SK-N-SH (cell line): ENCODE measurements around the gene ANGPTL7. TPM values are rescaled to one million over a fixed set of nuclear protein-coding genes. Genes with fewer than 3 reads are reported as not detected.

Experiments
- CTCF ChIA-PET: fragments of 300-600, 350-600 bp; formaldehyde crosslinking; extraction: SDS; loops from one replicate; lab custom pipeline; 2021; lab: Yijun Ruan, JAX
- POLR2A ChIA-PET: fragments of 350-600 bp; sonication (Branson Sonifier 250); formaldehyde crosslinking; extraction: SDS; loops from one replicate; lab custom pipeline; 2020; ENCODE audit warnings: antibody characterized with exemption, inconsistent platforms; lab: Yijun Ruan, JAX
- DNase-seq: peaks from one replicate; pipeline ENCODE4 v3.0.0; 2012
- H2AFZ ChIP-seq: fragments of 200-600 bp; sonication (generic); 2 replicates; pipeline ENCODE4 v1.8.1; 2016; ENCODE audit warnings: antibody characterized with exemption, mild to moderate bottlenecking, low read depth
- H3F3A ChIP-seq: fragments of 200-600 bp; sonication (generic); replicated peaks from 2 replicates; pipeline ENCODE3; 2016; ENCODE audit warnings: antibody characterized with exemption, mild to moderate bottlenecking; ENCODE audit not compliant: insufficient read depth
- H3K27ac ChIP-seq, 2 experiments: fragments of 200-500 bp in 1 of 2; fragments of 200-600 bp in 1 of 2; sonication (Bioruptor generic) in 1 of 2; sonication (generic), shearing (Covaris generic) in 1 of 2; 2 replicates each; pipeline versions ENCODE4 v1.5.1 to v1.6.1; 2014 to 2016; ENCODE audit warnings: low read depth in 2 of 2, inconsistent platforms in 1 of 2, low read length in 1 of 2, mild to moderate bottlenecking in 1 of 2, mixed read lengths in 1 of 2
- H3K27me3 ChIP-seq: fragments of 200-600 bp; sonication (generic), shearing (Covaris generic); 2 replicates; pipeline ENCODE4 v1.6.1; 2016; ENCODE audit warnings: mixed run types; ENCODE audit not compliant: insufficient read depth
- H3K36me3 ChIP-seq, 2 experiments: fragments of 200-500 bp in 1 of 2; fragments of 200-600 bp in 1 of 2; sonication (Bioruptor generic) in 1 of 2; sonication (generic) in 1 of 2; replicated peaks in 1 of 2; 2 replicates each; pipeline versions ENCODE3 to v1.5.1; 2014 to 2016; ENCODE audit warnings: low read length in 1 of 2, mild to moderate bottlenecking in 1 of 2; ENCODE audit not compliant: insufficient read depth in 2 of 2, control insufficient read depth in 1 of 2
- H3K4me1 ChIP-seq, 2 experiments: fragments of 200-500 bp in 1 of 2; fragments of 200-600 bp in 1 of 2; sonication (Bioruptor generic) in 1 of 2; sonication (generic), shearing (Covaris generic) in 1 of 2; 2 replicates each; pipeline versions ENCODE4 v1.5.1 to v1.6.1; 2014 to 2016; ENCODE audit warnings: low read depth in 1 of 2, low read length in 1 of 2, mixed run types in 1 of 2; ENCODE audit not compliant: insufficient read depth in 2 of 2, control insufficient read depth in 1 of 2
- H3K4me2 ChIP-seq: fragments of 200-600 bp; sonication (generic), shearing (Covaris generic); 2 replicates; pipeline ENCODE4 v1.6.1; 2017; ENCODE audit warnings: mixed run types
- H3K4me3 ChIP-seq, 2 experiments: fragments of 200-500 bp in 1 of 2; fragments of 200-600 bp in 1 of 2; sonication (Bioruptor generic) in 1 of 2; sonication (generic), shearing (Covaris generic) in 1 of 2; 2 replicates each; pipeline versions ENCODE4 v1.5.1 to v1.8.1; 2014 to 2016; ENCODE audit warnings: low read depth in 2 of 2, inconsistent platforms in 1 of 2, low read length in 1 of 2, mild to moderate bottlenecking in 1 of 2, mixed read lengths in 1 of 2, moderate library complexity in 1 of 2
- H3K79me2 ChIP-seq: fragments of 200-600 bp; sonication (generic); 2 replicates; pipeline ENCODE4 v1.8.1; 2017; ENCODE audit warnings: mild to moderate bottlenecking; ENCODE audit not compliant: insufficient read depth
- H3K9ac ChIP-seq: fragments of 200-600 bp; sonication (generic); 2 replicates; pipeline ENCODE4 v1.6.1; 2017; ENCODE audit warnings: mixed run types
- H3K9me2 ChIP-seq: fragments of 200-600 bp; sonication (generic); 2 replicates; pipeline ENCODE4 v1.6.1; 2017; ENCODE audit warnings: mixed run types
- H3K9me3 ChIP-seq: fragments of 200-600 bp; sonication (generic); 2 replicates; pipeline ENCODE4 v1.6.1; 2017; ENCODE audit warnings: mixed run types, mild to moderate bottlenecking, moderate library complexity
- H4K20me1 ChIP-seq: fragments of 200-600 bp; sonication (generic); 2 replicates; pipeline ENCODE4 v1.6.1; 2017; ENCODE audit warnings: mild to moderate bottlenecking, mixed run types; ENCODE audit not compliant: insufficient read depth
- CHD2 ChIP-seq: fragments of 150-350 bp; IDR thresholded peaks from 2 replicates; pipeline ENCODE4 v1.6.1; 2018; ENCODE audit warnings: low read length; ENCODE audit not compliant: partially characterized antibody
- ELF1 ChIP-seq: IDR thresholded peaks from 2 replicates; pipeline ENCODE4 v1.4.0; 2012
- EP300 ChIP-seq, 2 experiments: IDR thresholded peaks; 2 replicates each; pipeline versions ENCODE4 v1.4.0 to v1.6.1; 2012; ENCODE audit warnings: borderline replicate concordance in 1 of 2, low read depth in 1 of 2, low read length in 1 of 2
- EZH2phosphoT487 ChIP-seq: fragments of 200-600 bp; sonication (generic); IDR thresholded peaks from 2 replicates; pipeline ENCODE4 v1.6.1; 2017; ENCODE audit warnings: low read depth, mixed run types, mild to moderate bottlenecking, antibody characterized with exemption, moderate library complexity, borderline replicate concordance
- FOSL2 ChIP-seq: IDR thresholded peaks from 2 replicates; pipeline ENCODE4 v1.4.0; 2012; ENCODE audit warnings: low read depth, mild to moderate bottlenecking, moderate library complexity, borderline replicate concordance
- FOXJ3 ChIP-seq: sonication (generic); formaldehyde crosslinking; IDR thresholded peaks from 2 replicates; pipeline ENCODE4 v1.5.1; 2020; ENCODE audit warnings: mild to moderate bottlenecking, missing genetic modification reagents
- GABPA ChIP-seq: IDR thresholded peaks from 2 replicates; pipeline ENCODE4 v1.4.0; 2012; ENCODE audit warnings: low read depth, mild to moderate bottlenecking
- GATA2 ChIP-seq: sonication (generic); formaldehyde crosslinking; IDR thresholded peaks from 2 replicates; pipeline ENCODE4 v1.5.0; 2020; ENCODE audit warnings: mild to moderate bottlenecking, missing genetic modification reagents
- IRF3 ChIP-seq: fragments of 150-350 bp; IDR thresholded peaks from 2 replicates; pipeline ENCODE4 v1.6.1; 2016; ENCODE audit warnings: mild to moderate bottlenecking, low read depth, low read length
- JUND ChIP-seq: IDR thresholded peaks from 2 replicates; pipeline ENCODE4 v1.4.0; 2012
- MAX ChIP-seq: IDR thresholded peaks from 2 replicates; pipeline ENCODE4 v1.4.0; 2012; ENCODE audit warnings: low read depth
- MEF2A ChIP-seq: IDR thresholded peaks from 2 replicates; pipeline ENCODE4 v1.4.0; 2012; ENCODE audit warnings: low read depth, borderline replicate concordance
- NFIC ChIP-seq: IDR thresholded peaks from 2 replicates; pipeline ENCODE4 v1.4.0; 2012; ENCODE audit warnings: borderline replicate concordance
- NRF1 ChIP-seq: IDR thresholded peaks from 2 replicates; pipeline ENCODE4 v1.6.1; 2012; ENCODE audit warnings: low read depth, mild to moderate bottlenecking, low read length
- PBX3 ChIP-seq: IDR thresholded peaks from 2 replicates; pipeline ENCODE4; 2012
- POLR2AphosphoS5 ChIP-seq: IDR thresholded peaks from 2 replicates; pipeline ENCODE4 v1.6.1; 2012; ENCODE audit warnings: low read depth, low read length
- RCOR1 ChIP-seq: fragments of 150-350 bp; IDR thresholded peaks from 2 replicates; pipeline ENCODE4 v1.6.1; 2017; ENCODE audit warnings: antibody characterized with exemption, low read length
- RFX5 ChIP-seq: IDR thresholded peaks from 2 replicates; pipeline ENCODE4 v1.6.1; 2012; ENCODE audit warnings: mild to moderate bottlenecking, improper control_type of control experiment, low read length
- RXRA ChIP-seq: IDR thresholded peaks from 2 replicates; pipeline ENCODE4 v1.4.0; 2012; ENCODE audit warnings: low read depth, mild to moderate bottlenecking, borderline replicate concordance
- TAF1 ChIP-seq: IDR thresholded peaks from 2 replicates; pipeline ENCODE4 v1.6.1; 2012; ENCODE audit warnings: low read depth, mild to moderate bottlenecking, low read length, moderate library complexity, borderline replicate concordance
- TCF12 ChIP-seq: IDR thresholded peaks from 2 replicates; pipeline ENCODE4 v1.4.0; 2012
- TEAD4 ChIP-seq: IDR thresholded peaks from 2 replicates; pipeline ENCODE4 v1.4.0; 2012; ENCODE audit warnings: mild to moderate bottlenecking, borderline replicate concordance; ENCODE audit not compliant: insufficient read depth
- USF1 ChIP-seq: IDR thresholded peaks from 2 replicates; pipeline ENCODE4 v1.4.0; 2012; ENCODE audit warnings: low read depth, borderline replicate concordance
- YY1 ChIP-seq: IDR thresholded peaks from 2 replicates; pipeline ENCODE4 v1.4.0; 2012; ENCODE audit warnings: low read depth, mild to moderate bottlenecking
- ZBTB33 ChIP-seq: IDR thresholded peaks from 2 replicates; pipeline ENCODE4 v1.4.0; 2012; ENCODE audit warnings: low read depth, borderline replicate concordance
- WGBS: methylation state at CpG from one replicate; pipeline ENCODE4 v1.1.6; 2017; ENCODE audit warnings: low lambda C conversion rate; 5-methylcytosine and 5-hydroxymethylcytosine counted together
- polyA plus RNA-seq, 3 experiments: library from polyadenylated mRNA; depleted of rRNA; stranded (reverse); fragments of >200 nt; gene quantifications; 2 replicates each; pipeline ENCODE4 v1.2.3, GENCODE V29; 2012

ANGPTL7 gene
- polyA plus RNA-seq, 1 of the 3 experiments (the other 2 are of a cell fraction), result 0.08 TPM

GRCh38 chr1:11187000-11187399 lies 2.2 kb upstream of the ANGPTL7 start:
- no peaks in the 10 kb centered on the region; a peak in 1 of 4 replicates for H3K4me1 ChIP-seq
- POLR2A ChIA-PET, result no interaction called here
- CTCF ChIA-PET, result interaction anchor here (2.1 kb wide), 1 partner anchor 55 kb away, joined by 5 read pairs; no protein-coding TSS in a partner anchor
- TF ChIP-seq FOXJ3 (CRISPR knock-in tag) (no peak), EP300 (IDR thresholded peaks at IDR 0.05; ENCODE audit: borderline replicate concordance in 1 of 2, low read depth in 1 of 2, low read length in 1 of 2) (no peak), USF1 (no peak), TCF12 (no peak), RCOR1 (no peak), YY1 (no peak), POLR2AphosphoS5 (no peak), TAF1 (no peak), RXRA (no peak), JUND (no peak), RFX5 (no peak), GATA2 (CRISPR knock-in tag) (no peak), FOSL2 (no peak), NFIC (no peak), TEAD4 (no peak)
- H3F3A ChIP-seq, result peaks cover 9% of the 10 kb centered on the region
- H3K36me3 ChIP-seq, result peaks cover 39 to 40% of the 10 kb centered on the region in 2 experiments
- H4K20me1 ChIP-seq, result no peaks in the 10 kb centered on the region
- no peaks in the 10 kb centered on the region for H3K27me3 ChIP-seq
- H3K27ac ChIP-seq, result no peak overlapping the region
- H3K9ac ChIP-seq, result no peak overlapping the region
- H3K79me2 ChIP-seq, result no peaks in the 10 kb centered on the region
- no peak overlapping the region for H3K4me3 ChIP-seq
- H3K4me2 ChIP-seq, result no peak overlapping the region
- H3K9me3 ChIP-seq, result no peaks in the 10 kb centered on the region
- no peak for DNase-seq
- no peaks in the 10 kb centered on the region for H3K9me2 ChIP-seq
- H2AFZ ChIP-seq, result no peak overlapping the region
- 96% methylated on average over 3 of the region's 3 CpGs for WGBS

- no peaks in the 10 kb centered on the region; a peak in 1 of 4 replicates for H3K4me1 ChIP-seq
- H4K20me1 ChIP-seq, result no peaks in the 10 kb centered on the region
- no peak overlapping the region for H3K4me3 ChIP-seq
- ChIA-PET CTCF (interaction anchor here (0.7 to 2.1 kb wide), 3 partner anchors 9 to 54 kb away, joined by 3 to 5 read pairs (median 3); no protein-coding TSS in a partner anchor), POLR2A (no interaction called here)
- peaks cover 9% of the 10 kb centered on the region for H3F3A ChIP-seq
- WGBS, result 90% methylated on average over 2 of the region's 2 CpGs
- H2AFZ ChIP-seq, result no peak overlapping the region
- no peaks in the 10 kb centered on the region for H3K27me3 ChIP-seq
- no peaks in the 10 kb centered on the region for H3K9me3 ChIP-seq
- H3K79me2 ChIP-seq, result no peaks in the 10 kb centered on the region
- H3K36me3 ChIP-seq, result peaks cover 37 to 40% of the 10 kb centered on the region in 2 experiments
- H3K9ac ChIP-seq, result no peak overlapping the region
- no peak overlapping the region for H3K4me2 ChIP-seq
- H3K9me2 ChIP-seq, result no peaks in the 10 kb centered on the region
- no peak overlapping the region for H3K27ac ChIP-seq
- no peak for DNase-seq
- TF ChIP-seq MAX, result no peak
- TF ChIP-seq ELF1, result no peak
- TF ChIP-seq EP300 (IDR thresholded peaks at IDR 0.05; ENCODE audit: borderline replicate concordance in 1 of 2, low read depth in 1 of 2, low read length in 1 of 2), result no peak
- TF ChIP-seq MEF2A, result no peak
- TF ChIP-seq IRF3, result no peak
- no peak for TF ChIP-seq CHD2
- TF ChIP-seq PBX3, result no peak
- TF ChIP-seq FOSL2, result no peak
- TF ChIP-seq ZBTB33, result no peak
- TF ChIP-seq NRF1, result no peak
- no peak for TF ChIP-seq GABPA
- TF ChIP-seq TEAD4, result no peak
- no peak for TF ChIP-seq EZH2phosphoT487
Measured at GRCh38 chr1:11187494-11187893, 1.7 kb upstream of the ANGPTL7 start.
